ENCODE measurements around the gene SRXN1.

Gene SRXN1

DNA sequence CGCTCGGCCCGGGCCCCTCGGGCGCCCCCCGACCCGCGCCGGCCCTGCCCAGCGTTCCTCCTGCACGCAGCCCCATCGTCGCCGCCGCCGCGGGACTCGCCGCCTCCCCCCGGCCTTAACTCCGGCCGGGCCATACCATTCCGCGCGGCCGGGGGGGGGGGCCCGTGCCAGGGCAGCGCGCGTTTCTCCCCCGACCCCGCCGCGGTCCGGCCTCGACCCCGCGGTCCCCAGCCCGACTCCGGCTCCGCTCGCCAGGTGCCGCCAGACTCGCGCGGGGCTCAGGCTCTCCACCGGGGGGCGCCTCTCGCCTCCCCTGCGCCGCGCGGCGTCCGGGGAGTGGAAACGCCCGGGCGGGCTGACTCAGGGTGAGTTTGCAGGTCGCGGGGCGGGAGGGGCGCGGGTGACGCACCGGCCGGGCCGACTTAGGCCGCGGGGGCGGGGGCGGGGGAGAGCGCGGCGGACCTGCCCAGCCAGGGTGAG is at the start of gene SRXN1:
Gene SRXN1, minus strand, starts transcription at position 91 of the 480 bp plus-strand sequence. Its CDS starts 15 bp downstream, at position 76.
- Mint-ChIP-seq H3K4me1 (peaks cover 17% of the 10 kb centered on the region), H3K4me3 (peak within 1 kb of the TSS; percentile 80 to 88 (median 84))
- TF ChIP-seq, protein P1, sequence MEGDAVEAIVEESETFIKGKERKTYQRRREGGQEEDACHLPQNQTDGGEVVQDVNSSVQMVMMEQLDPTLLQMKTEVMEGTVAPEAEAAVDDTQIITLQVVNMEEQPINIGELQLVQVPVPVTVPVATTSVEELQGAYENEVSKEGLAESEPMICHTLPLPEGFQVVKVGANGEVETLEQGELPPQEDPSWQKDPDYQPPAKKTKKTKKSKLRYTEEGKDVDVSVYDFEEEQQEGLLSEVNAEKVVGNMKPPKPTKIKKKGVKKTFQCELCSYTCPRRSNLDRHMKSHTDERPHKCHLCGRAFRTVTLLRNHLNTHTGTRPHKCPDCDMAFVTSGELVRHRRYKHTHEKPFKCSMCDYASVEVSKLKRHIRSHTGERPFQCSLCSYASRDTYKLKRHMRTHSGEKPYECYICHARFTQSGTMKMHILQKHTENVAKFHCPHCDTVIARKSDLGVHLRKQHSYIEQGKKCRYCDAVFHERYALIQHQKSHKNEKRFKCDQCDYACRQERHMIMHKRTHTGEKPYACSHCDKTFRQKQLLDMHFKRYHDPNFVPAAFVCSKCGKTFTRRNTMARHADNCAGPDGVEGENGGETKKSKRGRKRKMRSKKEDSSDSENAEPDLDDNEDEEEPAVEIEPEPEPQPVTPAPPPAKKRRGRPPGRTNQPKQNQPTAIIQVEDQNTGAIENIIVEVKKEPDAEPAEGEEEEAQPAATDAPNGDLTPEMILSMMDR (IDR thresholded peaks at IDR 0.05; ENCODE audit: unreplicated experiment in 3 of 3): peak; percentile 63 to 82 (median 63)

DNA sequence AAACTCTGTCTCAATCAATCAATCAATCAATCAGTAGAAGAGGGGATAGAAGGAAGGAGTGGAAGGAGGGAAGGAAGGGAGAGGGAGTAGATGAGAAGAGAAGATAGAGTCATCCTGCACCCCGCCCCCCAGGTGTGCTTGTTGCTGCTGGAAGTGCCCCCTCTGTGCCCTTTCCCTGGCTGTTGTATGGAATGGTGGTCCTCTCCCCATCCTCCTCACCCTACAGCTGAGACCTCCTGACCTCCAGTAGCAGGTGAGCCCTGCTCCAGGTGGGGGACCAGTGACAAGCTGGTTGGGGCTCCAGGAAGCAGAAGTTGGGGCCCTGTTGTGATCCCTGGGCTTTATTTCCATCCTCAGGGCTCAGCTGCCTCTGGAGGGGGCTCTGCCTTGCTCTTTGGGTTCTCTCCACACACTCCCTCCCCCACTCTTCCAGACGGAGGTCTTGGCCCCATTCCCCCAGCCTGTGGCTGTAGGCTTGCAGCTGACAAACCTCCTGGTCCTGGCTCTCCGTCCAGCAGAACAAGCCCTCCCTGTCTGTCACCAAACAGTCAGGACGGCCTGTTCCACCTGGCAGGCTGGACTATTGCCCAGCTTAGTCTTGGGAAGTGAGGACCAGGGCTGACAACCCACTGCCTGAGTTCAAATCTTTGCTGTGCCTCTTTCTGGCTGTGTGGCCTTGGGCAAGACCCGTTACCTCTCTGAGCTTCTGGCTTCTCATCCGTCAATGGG is 48.6 kb upstream of the SRXN1 start:
- Mint-ChIP-seq H3K4me3 (no peak overlapping the region), H3K9me3 (no peaks in the 10 kb centered on the region), H3K27ac (no peak overlapping the region), H3K4me1 (peaks cover 12% of the 10 kb centered on the region), H3K36me3 (ENCODE audit: low read depth) (no peaks in the 10 kb centered on the region), H3K27me3 (ENCODE audit: low read depth) (peaks cover 47% of the 10 kb centered on the region)
- TF ChIP-seq, protein P1 (IDR thresholded peaks at IDR 0.05; ENCODE audit: unreplicated experiment in 3 of 3): no peak

More for the DNA sequence above, at the start of gene SRXN1:
- peaks cover 24% of the 10 kb centered on the region for H3K27me3 Mint-ChIP-seq (ENCODE audit: low read depth)
- H3K36me3 Mint-ChIP-seq (ENCODE audit: low read depth): peaks cover 21% of the 10 kb centered on the region
- no peaks in the 10 kb centered on the region for H3K9me3 Mint-ChIP-seq
- peak within 1 kb of the TSS; percentile 2 to 60 (median 32) for H3K27ac Mint-ChIP-seq

DNA sequence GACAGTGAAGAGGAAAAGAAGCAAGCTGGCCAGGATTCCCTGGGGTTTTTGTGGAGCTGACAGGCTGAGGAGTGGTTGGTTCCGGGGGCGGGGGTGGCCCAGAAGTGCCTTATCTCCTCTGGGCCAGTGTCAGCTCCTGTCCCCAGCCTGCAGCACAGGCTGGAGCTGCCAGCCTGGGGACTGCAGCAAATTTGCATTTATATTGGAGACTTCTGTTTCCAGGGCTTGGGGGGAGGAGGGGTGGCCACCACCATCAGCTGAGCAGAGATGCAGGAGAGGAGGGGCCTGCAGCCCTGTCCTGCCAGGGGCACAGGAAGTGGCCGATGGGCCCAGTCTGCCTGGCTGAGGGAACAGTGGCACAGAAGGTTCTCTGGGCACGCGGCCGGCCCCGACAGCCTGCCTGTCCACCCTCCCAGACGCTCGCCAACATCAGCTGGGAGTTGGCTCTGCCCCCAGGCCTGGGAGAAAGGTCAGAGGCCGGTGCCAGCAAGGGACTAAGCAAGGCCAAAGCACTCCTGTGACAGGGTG is 46.9 kb upstream of the SRXN1 start:
- H3K4me1 Mint-ChIP-seq: peaks cover 6% of the 10 kb centered on the region
- H3K9me3 Mint-ChIP-seq: no peaks in the 10 kb centered on the region
- TF ChIP-seq, protein P1 (IDR thresholded peaks at IDR 0.05; ENCODE audit: unreplicated experiment in 3 of 3): no peak
- no peak overlapping the region for H3K27ac Mint-ChIP-seq
- H3K4me3 Mint-ChIP-seq: no peak overlapping the region
- peaks cover 39% of the 10 kb centered on the region for H3K27me3 Mint-ChIP-seq (ENCODE audit: low read depth)
- no peaks in the 10 kb centered on the region for H3K36me3 Mint-ChIP-seq (ENCODE audit: low read depth)

DNA sequence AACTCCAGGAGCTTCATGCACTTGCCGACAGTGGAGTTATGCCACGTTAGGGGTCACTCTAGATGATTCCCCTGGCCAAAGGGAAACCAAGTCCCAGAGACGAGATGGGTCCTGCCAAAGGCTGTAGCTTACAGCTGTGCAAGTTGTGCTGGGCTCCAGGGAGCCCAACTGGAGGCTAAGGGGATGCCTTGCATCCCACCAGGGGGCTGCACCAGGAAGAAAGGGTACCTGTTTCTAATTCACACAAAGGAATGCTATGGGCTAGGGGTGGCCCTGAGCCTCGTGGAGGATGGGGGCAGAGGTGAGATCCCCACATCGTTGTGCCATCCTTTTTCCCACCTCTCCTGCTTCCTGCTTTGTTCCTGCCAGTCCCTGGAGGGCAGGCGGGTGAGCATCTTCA is 46.3 kb upstream of the SRXN1 start:
- Mint-ChIP-seq H3K36me3 (ENCODE audit: low read depth) (no peaks in the 10 kb centered on the region), H3K4me3 (no peak overlapping the region), H3K27me3 (ENCODE audit: low read depth) (peaks cover 34% of the 10 kb centered on the region), H3K9me3 (no peaks in the 10 kb centered on the region), H3K4me1 (peaks cover 6% of the 10 kb centered on the region), H3K27ac (no peak overlapping the region)
- TF ChIP-seq, protein P1 (IDR thresholded peaks at IDR 0.05; ENCODE audit: unreplicated experiment in 3 of 3): no peak

DNA sequence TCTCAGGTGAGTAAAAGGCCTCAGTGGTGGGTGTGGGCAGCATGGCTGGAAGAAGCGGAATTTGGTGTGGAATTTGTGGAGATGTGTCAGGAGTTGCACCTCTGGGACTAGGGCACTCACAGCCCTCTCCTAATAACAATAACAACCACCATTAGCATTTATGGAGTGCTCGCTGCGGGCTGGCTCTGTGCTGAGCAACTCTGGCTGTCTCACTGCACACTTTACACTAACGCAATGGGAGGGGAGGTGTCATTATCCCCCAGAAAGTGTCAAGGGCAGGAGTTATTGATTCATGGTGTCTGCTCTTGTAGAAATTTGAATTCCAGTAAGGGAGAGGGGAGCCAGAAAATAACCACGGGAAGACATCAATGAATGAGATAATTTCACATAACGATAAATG is 45.3 kb upstream of the SRXN1 start:
- no peak overlapping the region for H3K27ac Mint-ChIP-seq
- H3K9me3 Mint-ChIP-seq: no peaks in the 10 kb centered on the region
- no peak overlapping the region for H3K4me3 Mint-ChIP-seq
- TF ChIP-seq, protein P1 (IDR thresholded peaks at IDR 0.05; ENCODE audit: unreplicated experiment in 3 of 3): no peak
- peaks cover 6% of the 10 kb centered on the region for H3K4me1 Mint-ChIP-seq
- H3K36me3 Mint-ChIP-seq (ENCODE audit: low read depth): no peaks in the 10 kb centered on the region
- H3K27me3 Mint-ChIP-seq (ENCODE audit: low read depth): peaks cover 35% of the 10 kb centered on the region
